Testis (tissue), 3 donors: ENCODE results near the gene C10orf95. TPM values are rescaled to one million over a fixed set of nuclear protein-coding genes. Genes with fewer than 3 reads are reported as not detected.

Experiments
- DNase-seq: peaks from one replicate; pipeline ENCODE4 v3.0.0-alpha.2; 2019
- H3K27ac ChIP-seq, 2 donors: fragments of 200-600 bp; sonication (generic); one replicate each; pipeline ENCODE4 v1.5.1; 2019
- H3K27me3 ChIP-seq: fragments of 200-600 bp; sonication (generic); one replicate; pipeline ENCODE4 v1.5.1; 2019
- H3K36me3 ChIP-seq: fragments of 200-600 bp; sonication (generic); one replicate; pipeline ENCODE4 v1.5.1; 2017; ENCODE audit warnings: low read depth; ENCODE audit errors: missing control alignments
- H3K4me1 ChIP-seq: fragments of 200-600 bp; sonication (generic); one replicate; pipeline ENCODE4 v1.5.1; 2019
- H3K4me3 ChIP-seq, 2 donors: fragments of 200-600 bp; sonication (generic); one replicate each; pipeline ENCODE4 v1.5.1; 2017 to 2019
- H3K9me3 ChIP-seq: fragments of 200-600 bp; sonication (generic); one replicate; pipeline ENCODE4 v1.5.1; 2017
- CTCF ChIP-seq, 3 experiments: fragments of 450-650 bp in 2 of 3; fragments of 200-600 bp in 1 of 3; sonication (generic) in 1 of 3; IDR thresholded peaks; one replicate each; pipeline ENCODE4 v1.5.1; 2016 to 2019; ENCODE audit warnings: antibody characterized with exemption in 3 of 3, mild to moderate bottlenecking in 2 of 3, moderate library complexity in 1 of 3
- POLR2A ChIP-seq: fragments of 450-650 bp; IDR thresholded peaks from one replicate; pipeline ENCODE4 v1.6.1; 2017; ENCODE audit warnings: antibody characterized with exemption, mild to moderate bottlenecking, moderate library complexity
- WGBS, 2 donors: methylation state at CpG; one replicate each; pipeline ENCODE4 v1.1.5; 2018; 5-methylcytosine and 5-hydroxymethylcytosine counted together
- intact Hi-C: fragments of 100-400 bp; cut with DNase I; formaldehyde crosslinking; loops from one replicate; pipeline ENCODE4 v1.15.1; 2023; ENCODE audit warnings: low total_unique reads
- polyA plus RNA-seq: library from polyadenylated mRNA; stranded (reverse); fragments of 350-450 nt; fragmentation: Illumina TruSeq; extraction: RNeasy Lipid Tissue Mini Kit (QIAGEN cat#74804); gene quantifications from one replicate; pipeline ENCODE4 v1.2.3, GENCODE V29; 2014; ENCODE audit warnings: low read depth, low replicate concordance; ENCODE audit not compliant: insufficient read depth
- total RNA-seq, 2 donors: library from RNA; depleted of rRNA; stranded (reverse); fragments of >200 nt; gene quantifications; one replicate each; pipeline ENCODE4 v1.2.3, GENCODE V29; 2016

Gene C10orf95
- total and polyA plus RNA-seq, 3 donors from 2014 or later, result 0.29 to 1.3 (median 0.55) TPM

GRCh38 chr10:102453502-102453901, 2.2 kb upstream of the C10orf95 start:
- Histone ChIP-seq H3K36me3 (no peaks in the 10 kb centered on the region), H3K4me1 (peaks cover 7% of the 10 kb centered on the region), H3K27ac (no peak overlapping the region), H3K9me3 (no peaks in the 10 kb centered on the region), H3K27me3 (no peaks in the 10 kb centered on the region), H3K4me3 (no peak overlapping the region)
- no peak for DNase-seq
- intact Hi-C loops, result no loop called here
- 84 to 90% methylated on average over 5 of the region's 5 CpGs for WGBS, 2 donors
- TF ChIP-seq POLR2A (no peak), CTCF (IDR thresholded peaks at IDR 0.05) (no peak)

GRCh38 chr10:102452672-102453340, 1.5 kb upstream of the C10orf95 start:
- peaks cover 7% of the 10 kb centered on the region for H3K4me1 ChIP-seq
- no peak overlapping the region for H3K4me3 ChIP-seq
- no peak overlapping the region for H3K27ac ChIP-seq
- no peaks in the 10 kb centered on the region for H3K36me3 ChIP-seq
- no peaks in the 10 kb centered on the region for H3K27me3 ChIP-seq
- no peaks in the 10 kb centered on the region for H3K9me3 ChIP-seq
- intact Hi-C loops, result no loop called here
- no peak for DNase-seq
- WGBS, 2 donors, result 65 to 68% methylated on average over 3 of the region's 3 CpGs
- TF ChIP-seq POLR2A (no peak), CTCF (IDR thresholded peaks at IDR 0.05) (no peak)

- intact Hi-C loops, result no loop called here
- H3K27me3 ChIP-seq, result no peaks in the 10 kb centered on the region
- H3K4me1 ChIP-seq, result peaks cover 7% of the 10 kb centered on the region
- peak overlapping the region; percentile 72 to 88 for H3K4me3 ChIP-seq
- H3K9me3 ChIP-seq, result no peaks in the 10 kb centered on the region
- TF ChIP-seq CTCF (IDR thresholded peaks at IDR 0.05), result no peak
- TF ChIP-seq POLR2A, result no peak
- peak; percentile 91 for DNase-seq
- H3K27ac ChIP-seq, result peak overlapping the region; percentile 18 to 64
- WGBS, 2 donors, result 0% methylated on average over 43 of the region's 104 CpGs; no CpG with 5 or more reads in 1 of the 2 donors
- H3K36me3 ChIP-seq, result no peaks in the 10 kb centered on the region
Observed at GRCh38 chr10:102450374-102451104, 804 bp downstream of the C10orf95 start.

- no peaks in the 10 kb centered on the region for H3K9me3 ChIP-seq
- DNase-seq, result no peak
- TF ChIP-seq CTCF (IDR thresholded peaks at IDR 0.05), result no peak
- no peak for TF ChIP-seq POLR2A
- H3K4me3 ChIP-seq, result peak overlapping the region; percentile 72 to 88
- WGBS, 2 donors, result 0 to 1% methylated on average over 8 to 11 of the region's 11 CpGs
- intact Hi-C loops, result no loop called here
- H3K27me3 ChIP-seq, result no peaks in the 10 kb centered on the region
- peak overlapping the region; percentile 18 to 64 for H3K27ac ChIP-seq
- H3K36me3 ChIP-seq, result no peaks in the 10 kb centered on the region
- H3K4me1 ChIP-seq, result peaks cover 7% of the 10 kb centered on the region
Observed at GRCh38 chr10:102450124-102450373, 1.3 kb downstream of the C10orf95 start.
